HG03469 (cell line): ENCODE measurements around the gene GRID2.

ENCODE experiments used
- ATAC-seq: cut with Tn5 transposase; IDR thresholded peaks from one replicate; pipeline ENCODE4 v1.9.1; 2021; ENCODE audit warnings: mild to moderate bottlenecking, moderate library complexity, moderate number of reproducible peaks; ENCODE audit not compliant: unreplicated experiment

Gene GRID2

DNA sequence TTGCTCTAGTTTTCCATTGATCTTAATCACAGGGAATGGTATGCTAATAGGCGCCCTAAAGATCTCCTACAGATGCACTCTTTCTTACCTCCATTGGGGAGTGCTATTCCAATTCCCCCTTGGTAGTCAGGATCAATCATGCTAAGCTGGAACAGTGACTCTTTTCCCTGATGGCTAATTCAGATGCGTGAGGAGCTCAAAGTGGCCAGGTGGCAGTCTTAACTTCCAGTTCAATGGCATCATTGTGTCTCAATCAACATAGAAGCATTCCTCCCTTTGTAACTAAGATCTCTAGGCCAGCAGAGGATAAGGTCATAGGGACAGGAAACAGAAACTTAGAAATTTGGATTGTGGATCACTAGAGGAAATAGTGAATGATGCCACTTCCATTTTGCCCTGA is 216.8 kb downstream of the GRID2 start:
- no peak for ATAC-seq

DNA sequence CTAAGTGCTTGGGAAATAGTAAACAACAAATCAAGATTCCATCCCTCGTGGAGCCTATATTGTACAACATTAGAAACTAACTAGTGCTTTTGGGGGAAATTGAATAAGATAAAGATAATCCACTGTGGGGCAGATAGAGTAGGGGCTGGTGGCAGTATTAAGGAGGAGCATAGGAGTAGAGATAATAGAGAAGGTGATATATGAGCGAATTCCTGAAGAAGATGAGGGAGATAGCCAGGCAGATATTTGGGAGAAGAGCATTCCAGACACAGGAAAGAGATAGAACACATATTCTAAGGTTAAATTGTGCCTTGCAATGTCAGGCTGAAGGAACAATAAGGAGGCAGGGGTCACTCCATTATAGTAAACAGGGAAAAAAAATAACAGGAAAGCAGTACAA is 218.2 kb downstream of the GRID2 start:
- no peak for ATAC-seq

DNA sequence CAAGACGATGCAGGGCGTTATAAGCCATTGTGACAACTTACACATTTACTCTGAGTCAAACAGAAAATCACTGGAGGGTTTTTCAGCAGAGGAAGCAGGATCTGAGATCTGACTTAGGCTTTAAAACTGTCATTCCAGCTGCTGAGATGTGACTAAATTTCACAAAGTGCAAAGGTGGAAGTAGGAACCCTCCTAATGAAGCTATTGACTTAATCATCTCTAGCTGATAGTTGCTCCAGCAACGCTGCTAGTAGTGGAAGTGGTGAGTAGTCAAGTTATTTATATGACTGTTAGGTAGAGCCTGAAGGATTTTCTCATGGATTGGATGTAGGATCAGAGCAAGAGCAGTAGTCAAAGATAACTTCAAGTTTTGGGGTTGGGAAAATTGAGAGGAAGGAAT is 218.6 kb downstream of the GRID2 start:
- no peak for ATAC-seq

DNA sequence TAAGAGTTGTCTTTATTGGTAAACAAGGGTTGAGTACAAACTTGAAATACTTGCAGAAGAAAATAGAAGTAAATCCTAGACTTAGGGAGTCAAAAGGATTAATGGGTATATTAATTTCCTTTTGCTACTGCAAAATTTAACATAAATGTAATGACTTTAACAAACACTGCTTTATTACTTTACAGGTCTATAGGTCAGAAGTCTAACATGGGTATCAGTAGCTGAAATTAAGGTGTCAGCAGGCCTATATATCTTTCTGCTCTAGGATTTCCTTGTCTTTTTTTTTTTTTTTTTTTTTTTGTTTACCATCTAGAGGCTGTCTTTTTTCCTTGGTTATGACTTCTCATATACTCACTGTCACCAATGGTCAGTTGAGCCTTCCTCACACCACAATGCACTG is 220.4 kb downstream of the GRID2 start:
- ATAC-seq, result no peak

DNA sequence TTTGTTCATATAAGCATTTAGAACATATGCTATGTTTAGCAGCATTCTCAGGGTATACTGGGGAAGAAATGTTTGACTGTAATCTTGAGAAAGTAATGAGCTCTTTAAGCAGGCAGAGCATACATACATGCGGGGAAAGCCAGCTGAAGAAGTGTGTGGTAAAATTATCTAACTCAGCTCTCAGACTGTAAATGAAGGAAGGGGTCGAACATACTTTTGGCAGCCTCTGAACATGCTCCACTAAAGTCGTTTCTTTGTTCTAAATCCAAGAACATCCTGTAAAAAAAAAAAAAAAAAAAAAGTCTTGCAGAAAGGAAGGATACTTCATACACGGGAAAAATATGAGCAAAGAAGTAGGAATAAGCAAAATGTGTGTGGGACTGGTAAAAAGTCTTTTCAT is 224.8 kb downstream of the GRID2 start:
- no peak for ATAC-seq

DNA sequence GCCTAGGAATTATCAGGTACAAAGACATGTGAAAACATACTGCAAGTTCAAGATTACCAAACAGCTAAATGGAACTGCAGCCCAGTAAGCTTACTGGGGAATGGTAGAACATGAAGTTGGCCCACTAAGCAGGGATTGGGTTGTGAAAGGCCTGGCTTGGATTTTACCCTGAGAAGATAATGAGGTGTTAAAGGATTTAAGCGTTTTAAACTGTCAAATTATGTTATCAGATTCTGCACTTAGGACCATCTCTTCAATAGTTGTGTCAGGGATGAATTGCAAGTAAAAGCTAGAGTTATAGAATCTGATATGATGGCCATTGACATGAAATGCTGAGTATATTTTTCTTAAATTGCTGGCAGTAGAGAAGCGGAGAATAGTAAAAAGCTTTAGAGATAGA is 225.7 kb downstream of the GRID2 start:
- no peak for ATAC-seq

DNA sequence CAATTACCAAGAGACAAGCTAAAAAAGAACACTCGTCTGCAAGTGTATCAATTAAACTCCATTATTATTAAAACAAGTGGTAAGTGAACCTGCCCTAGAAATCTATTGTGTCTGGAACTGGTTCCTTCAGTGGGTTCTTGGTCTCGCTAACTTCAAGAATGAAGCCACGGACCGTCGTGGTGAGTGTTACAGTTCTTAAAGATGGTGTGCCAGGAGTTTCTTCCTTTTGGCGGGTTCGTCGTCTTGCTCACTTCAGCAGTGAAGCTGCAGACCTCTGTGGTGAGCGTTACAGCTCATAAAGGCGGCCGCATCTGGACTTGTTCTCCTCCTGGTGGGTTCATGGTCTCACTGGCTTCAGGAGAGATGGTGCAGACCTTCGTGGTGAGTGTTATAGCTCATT is 231.8 kb downstream of the GRID2 start:
- ATAC-seq, result no peak

DNA sequence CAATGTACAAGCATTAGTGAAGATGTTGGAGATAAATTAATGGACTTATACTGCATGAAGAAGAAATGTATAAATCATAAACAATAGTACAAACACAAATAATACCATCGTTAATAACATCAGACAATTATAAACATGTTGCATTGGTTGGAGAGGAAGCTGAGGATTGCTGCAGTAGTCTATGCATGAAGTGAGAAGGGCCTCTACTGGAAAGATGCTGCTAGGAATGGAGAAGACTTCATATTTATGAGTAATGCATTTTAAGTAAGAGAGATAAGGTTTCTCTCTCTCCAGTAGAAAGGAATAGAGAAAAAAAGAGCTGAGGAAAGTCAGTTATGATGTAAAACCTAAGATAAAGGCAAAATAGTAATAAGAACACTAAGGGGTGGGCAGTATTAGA is 247.8 kb downstream of the GRID2 start:
- no peak for ATAC-seq

DNA sequence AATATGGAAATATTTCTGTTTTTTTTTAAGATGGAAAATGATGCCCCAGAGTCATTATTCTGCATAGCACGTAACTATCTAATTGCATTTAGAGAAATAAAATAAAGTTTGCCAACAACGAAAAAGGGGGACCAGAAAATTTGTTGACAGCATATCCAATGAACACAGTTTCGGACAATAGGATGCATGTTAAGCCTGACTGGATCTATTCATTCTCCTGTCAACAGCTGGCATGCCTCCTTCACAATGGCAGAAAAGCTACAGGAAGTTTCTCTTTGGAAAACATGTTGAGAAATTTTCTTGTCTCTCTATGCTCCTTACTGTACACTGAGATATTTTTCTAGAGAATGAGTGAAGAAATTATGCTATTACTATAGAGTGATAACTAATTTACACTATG is 262.5 kb downstream of the GRID2 start:
- ATAC-seq, result no peak

DNA sequence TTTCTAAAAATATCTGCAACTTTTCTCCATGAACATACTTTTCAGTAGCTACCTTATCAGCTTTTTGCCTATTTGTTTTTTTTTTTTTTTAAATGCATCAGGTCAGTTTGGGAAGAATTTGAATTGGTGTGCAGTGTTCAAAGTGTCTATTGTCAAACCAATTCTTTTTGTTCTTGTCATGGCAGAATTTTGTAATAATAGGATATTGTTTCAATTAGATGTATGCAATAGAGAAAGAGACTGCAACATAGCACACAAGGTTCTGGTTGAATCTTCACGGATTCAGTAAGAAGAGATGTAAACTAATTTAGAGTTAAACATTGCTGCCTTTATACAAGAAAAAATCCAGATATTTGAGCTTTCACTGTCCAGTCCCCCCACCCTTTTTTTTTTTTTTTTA is 277.1 kb downstream of the GRID2 start:
- ATAC-seq, result no peak

DNA sequence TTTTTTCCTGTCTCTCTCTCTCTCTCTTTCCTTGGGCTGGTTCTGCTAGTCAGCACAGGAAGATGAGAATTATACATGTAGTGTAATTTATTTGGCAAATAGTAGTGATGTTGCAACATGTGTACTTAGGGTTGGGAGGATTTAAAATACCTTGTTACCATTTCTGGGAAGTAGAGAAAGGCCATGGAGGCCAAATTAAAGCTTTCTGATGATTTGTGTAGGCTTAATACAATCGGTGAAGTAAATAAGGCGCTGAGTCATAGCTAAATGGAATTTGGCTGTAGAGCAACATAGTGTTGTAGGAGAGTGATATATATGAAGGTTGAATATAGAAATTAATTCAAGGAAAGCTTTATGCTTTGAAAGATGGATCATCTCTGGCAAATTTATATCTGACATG is 295.3 kb downstream of the GRID2 start:
- no peak for ATAC-seq

DNA sequence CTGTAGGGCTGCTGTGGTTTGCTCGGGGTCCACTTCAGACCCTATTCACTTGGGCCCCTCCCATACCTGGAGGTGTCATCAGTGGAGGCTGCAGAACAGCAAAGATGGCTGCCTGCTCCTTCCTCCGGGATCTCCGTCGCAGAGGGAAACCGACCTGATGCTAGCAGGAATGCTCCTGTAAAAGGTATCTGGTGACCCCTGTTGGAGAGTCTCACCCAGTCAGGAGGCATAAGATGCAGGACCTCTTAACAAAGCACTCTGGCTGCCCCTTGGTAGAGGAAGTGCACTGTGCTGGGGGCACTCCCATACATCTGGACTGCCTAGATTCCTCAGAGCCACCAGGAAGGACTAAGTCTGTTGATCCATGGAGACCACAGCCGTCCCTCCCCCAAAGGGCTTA is 296.9 kb downstream of the GRID2 start:
- ATAC-seq, result no peak

DNA sequence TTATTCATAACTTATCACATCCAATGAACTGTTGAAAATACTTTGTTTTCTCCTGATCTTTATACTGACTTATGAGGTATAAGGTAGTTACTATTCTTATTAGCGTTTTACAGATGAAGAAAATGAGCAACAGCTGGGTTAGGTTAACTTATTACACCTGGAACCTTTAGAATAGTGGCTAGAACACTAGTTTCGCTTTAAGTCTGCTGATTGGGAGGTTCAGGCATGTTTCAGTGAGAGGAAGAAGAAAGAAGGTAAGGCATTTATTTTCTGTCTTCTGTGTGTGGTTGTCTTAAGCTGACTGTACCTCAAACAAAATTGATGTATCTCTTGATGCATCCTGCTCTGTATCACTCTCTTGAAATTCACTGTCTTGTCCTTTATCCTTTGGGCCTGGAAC is 302.5 kb downstream of the GRID2 start:
- no peak for ATAC-seq

DNA sequence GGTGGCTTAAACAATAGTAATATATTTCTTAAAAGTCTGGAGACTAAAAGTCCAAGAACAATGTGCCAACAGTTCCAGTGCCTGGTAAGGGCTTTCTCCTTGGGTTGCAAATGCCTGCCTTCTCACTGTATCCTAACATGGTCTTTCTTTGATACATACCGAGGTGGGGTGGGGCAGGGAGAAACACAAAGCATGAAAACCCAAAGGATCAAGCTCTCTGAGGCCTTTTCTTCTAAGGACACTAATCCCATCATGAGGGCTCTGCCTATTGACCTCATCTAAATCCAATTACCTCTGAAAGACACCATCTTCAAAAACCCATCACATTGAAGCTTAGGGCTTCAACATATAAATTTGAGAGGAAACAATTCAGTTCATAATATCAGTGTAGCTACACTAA is 311.3 kb downstream of the GRID2 start:
- no peak for ATAC-seq

DNA sequence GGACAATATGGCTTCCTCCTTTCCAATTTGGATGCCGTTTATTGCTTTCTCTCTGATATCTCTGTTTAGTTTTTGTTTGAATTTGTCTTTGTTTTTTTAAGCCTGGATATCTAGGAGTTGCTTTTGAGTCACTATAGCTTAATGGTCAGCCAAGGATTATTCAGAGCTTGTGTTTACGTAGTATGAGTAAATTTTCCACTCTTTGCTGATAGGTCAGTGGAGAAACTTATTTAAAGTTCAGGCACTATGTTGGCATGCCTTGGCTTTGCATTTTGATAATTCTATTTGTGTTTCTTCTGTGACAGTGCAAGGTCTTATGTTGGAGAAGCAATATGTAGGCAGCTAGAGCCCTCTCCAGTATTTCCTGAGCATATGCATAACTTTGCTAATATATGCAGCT is 315.2 kb downstream of the GRID2 start:
- ATAC-seq, result no peak

DNA sequence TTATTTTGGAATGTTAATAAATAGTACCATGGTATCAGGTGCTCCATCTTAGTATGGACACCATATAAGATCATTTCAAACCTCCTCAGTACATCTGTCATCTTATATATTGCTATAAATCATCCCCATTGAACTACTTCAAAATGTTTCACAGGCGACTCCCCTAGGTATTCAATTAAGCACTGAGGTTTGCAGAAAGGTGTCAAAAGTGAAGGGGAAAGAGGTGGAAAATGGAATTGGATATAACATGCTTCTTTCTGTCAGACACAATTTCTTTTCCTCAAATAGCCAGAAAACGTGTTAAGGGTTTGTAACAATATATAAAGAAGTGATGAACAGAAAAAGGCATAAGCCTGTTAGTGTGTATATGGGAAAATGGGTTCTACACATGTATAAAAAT is 325.5 kb downstream of the GRID2 start:
- ATAC-seq, result no peak

DNA sequence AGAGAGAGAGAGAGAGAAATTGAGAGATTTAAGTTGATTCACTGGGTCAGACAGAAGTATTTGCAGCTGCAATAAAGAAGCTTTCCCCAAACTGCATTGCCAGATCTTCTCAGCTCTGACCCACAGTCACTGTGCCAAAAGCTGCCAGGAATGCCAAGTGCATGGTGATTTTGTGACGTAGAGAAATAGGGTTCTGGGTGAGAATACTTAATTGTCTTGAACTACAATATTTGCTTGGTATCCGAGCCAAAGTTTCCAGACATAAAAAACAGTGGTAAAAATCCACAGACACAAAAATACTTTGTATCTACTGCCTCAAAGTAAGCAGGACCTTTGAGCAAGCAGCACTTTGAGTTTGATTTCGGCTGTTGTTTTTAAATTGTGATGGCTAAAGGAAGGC is 331.1 kb downstream of the GRID2 start:
- no peak for ATAC-seq

DNA sequence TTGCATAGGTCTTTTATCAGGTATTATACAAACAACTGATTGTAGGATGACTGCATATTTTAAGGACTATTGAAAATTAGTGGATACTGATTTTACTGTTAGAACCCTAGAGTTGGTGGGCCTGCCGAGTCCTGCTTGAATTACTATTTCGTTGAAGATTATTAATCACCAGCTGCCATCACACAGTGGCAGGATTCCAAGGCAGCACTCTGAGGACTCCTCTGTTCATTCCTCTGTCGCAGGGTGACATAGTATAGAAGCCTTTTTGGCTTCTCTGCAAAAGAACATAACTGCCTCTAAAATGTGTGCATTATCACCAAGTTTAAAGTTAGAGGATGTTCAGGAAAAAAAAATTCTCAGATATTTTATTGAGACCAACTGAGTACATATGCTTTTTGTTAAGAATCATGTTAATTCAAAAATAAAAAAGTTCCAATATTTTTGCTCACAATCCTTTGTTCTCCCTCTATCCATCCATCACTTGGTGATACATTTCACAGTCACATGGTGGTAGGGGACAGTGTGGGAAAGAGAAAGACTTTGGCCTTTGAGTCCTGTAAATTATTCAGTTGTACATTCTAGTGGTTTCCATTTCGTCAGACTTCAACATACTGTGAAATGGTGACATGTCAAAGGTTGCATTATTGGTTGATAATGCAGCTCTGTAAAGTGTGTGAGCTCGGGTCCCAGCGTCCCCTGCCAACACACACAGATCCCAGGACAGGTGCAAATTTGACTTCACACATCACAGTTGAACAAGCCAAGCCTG is 332.5 kb downstream of the GRID2 start:
- no peak for ATAC-seq

DNA sequence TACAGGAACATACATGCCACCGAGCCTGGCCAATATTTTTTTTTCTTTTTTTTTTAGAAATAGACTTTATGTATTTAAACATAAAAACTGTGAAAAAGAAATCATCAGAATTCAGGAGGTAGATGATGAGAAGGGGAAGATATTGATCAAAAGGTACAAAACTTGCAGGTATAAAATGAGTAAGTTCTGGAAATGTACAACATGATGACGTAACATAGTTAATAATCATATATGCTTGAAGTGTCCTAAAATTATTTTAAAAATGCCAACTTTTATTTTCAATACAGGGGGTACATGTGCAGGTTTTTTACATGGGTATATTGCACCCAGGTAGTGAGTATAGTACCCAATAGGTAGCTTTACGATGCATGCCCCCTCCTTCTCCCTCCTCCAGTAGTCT is 337.6 kb downstream of the GRID2 start:
- ATAC-seq, result no peak

DNA sequence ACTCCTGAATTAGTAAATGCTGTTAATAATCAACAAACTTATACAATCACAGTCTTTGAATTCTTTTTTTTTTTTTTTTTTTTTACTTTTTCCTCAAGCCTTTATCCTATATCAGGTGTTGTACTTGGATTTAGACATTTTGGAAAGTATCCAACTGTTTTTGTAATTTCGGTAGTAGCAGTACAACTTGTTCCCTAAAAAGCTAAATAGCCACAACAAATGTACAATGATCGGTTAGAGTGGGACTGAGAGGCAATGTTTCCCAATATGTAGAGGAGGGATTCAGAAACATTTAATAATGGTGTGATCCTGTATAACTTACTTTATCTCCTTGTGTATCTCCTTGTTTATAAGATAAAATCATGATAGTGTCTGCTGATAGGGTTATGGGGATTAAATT is 343.1 kb downstream of the GRID2 start:
- ATAC-seq, result no peak

DNA sequence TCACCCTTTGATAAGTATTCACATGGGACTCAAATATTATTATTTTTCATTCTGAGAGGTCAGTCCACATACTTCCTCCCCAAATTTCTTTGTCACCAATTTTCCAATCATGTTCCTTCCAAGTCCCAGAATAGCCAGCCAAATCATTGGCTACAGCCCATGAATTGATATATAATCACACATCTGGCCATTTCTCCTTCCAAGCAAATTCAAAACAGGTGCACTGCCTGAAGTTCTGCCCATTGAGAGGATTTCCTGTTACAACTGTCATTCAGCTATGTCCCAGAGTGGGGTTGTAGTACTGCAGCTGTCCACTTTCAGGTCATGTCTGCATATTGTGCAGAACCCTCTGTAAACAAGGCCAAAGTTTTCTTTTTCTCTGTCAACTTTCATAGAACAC is 347.8 kb downstream of the GRID2 start:
- no peak for ATAC-seq

DNA sequence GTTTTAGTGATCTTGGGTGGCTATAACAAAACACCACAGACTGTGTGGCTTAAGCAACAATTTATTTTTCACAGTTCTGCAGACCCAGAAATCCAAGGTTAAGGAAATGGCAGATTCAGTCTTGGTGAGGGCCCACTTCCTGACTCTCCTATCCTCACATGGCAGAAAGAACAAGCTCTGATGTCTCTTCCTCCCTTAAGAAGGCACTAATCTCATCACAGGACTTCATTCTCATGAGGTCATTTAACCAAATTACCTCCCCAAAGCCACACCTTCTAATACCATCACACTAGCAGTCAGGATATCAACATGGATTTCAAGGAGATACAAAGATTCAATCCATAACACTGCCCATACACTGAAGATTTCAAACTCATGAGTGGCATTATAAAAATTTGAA is 350.3 kb downstream of the GRID2 start:
- no peak for ATAC-seq

DNA sequence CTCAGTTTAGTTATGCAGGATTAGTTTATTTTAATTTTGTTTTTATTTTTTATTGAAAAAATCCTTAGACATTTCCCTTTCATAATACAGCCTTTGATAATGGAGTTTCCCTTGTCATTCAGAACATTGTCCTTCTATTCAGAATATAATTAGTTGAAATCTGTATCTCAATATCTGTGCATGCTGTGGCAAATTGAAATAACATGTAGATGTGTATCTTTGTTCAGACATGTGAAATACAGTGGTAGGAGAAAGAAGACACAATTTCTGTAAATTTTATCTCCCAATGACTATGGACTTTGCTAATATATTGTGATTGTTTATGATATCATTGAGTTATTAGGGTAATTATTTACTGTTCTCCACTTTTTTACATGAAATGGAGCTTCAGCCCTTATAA is 353.9 kb downstream of the GRID2 start:
- ATAC-seq, result no peak
